GM19351 (cell line): ENCODE data around the gene ADA.

ENCODE experiments used
- ATAC-seq: cut with Tn5 transposase; IDR thresholded peaks from one replicate; pipeline ENCODE4 v1.9.1; 2021; ENCODE audit warnings: mild to moderate bottlenecking, moderate library complexity; ENCODE audit not compliant: unreplicated experiment

Gene ADA

GRCh38 chr20:44582311-44583025 lies 69.0 kb downstream of the ADA start, which contains the start of gene PKIG:
TSS of gene PKIG (plus strand) at chr20:44582579. CDS start at chr20:44614557, 31,978 bp downstream.
- ATAC-seq, result no peak

DNA sequence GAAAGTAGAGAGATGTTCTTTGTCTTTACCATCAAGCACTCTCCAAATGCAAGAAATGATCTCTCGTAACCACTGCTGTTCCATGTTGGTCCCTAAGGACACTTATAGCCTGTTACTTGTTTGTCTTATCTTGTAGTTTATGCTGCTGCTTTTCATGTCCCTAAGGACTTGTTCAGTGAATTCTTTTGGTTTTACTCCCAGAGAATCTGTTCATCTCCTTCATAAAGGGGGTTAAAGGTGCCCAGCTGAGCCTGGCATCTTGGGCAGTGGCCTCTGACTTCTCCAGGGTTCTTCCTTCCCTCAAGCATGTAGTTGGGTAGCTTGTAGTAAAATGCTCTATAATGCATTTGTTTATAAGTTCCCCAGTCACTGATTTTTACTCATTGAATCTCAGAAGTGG lies 70.0 kb downstream of the ADA start:
- no peak for ATAC-seq

- ATAC-seq, result no peak
Observed at GRCh38 chr20:44580581-44581268, 70.8 kb downstream of the ADA start.

DNA sequence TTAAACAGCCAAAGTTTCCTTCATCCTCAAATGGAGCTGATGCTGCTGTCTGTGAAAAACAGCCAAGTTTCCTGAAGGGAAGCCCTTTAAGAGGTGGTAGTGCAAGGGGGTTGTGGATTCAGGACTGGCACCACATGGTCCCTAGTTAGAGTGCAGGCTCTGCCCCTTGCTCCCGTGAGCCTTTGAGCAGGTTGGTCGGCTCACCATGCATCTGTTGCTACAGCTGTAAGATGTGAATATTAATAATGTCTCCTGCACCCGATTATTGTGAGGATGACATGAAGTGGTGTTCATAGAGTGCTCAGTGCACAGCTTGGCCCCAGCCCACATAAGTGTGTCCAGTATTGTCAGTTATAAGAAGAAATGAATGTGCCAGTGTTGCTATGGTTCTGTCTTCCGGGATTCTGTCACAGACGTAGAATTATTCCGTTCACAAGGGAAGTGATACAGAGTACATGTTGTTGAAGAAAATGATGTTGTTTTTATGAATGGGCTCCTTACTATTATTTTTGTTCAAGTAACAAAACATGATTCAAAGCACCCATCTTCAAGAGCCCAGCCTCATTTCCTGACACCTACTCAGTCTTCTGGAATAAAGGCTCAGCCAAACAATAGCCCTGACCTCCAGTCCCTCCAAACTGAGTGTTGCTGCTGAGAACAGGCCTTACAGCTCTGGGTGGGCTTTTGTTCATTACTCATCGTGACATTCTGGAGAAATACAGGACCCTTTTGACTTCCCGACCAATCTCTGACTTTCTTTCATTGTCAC lies 72.0 kb downstream of the ADA start:
- ATAC-seq, result no peak

- ATAC-seq, result no peak
Observed at GRCh38 chr20:44576297-44576696, 75.2 kb downstream of the ADA start.

DNA sequence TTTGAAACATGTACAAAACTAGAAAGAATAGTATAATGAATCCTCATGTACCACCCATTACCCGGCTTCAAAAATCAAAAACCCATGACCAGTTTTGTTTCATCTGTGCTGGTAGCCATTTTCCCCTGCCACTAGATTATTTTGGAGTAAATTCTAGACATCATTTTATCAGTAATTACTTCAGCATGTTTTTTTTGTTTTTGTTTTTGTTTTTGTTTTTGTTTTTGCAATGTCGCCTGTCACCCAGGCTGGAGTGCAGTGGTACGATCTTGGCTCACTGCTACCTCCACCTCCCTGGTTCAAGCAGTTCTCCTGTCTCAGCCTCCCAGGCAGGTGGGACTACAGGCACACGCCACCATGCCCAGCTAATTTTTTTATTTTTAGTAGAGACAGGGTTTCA lies 77.1 kb downstream of the ADA start:
- ATAC-seq, result no peak

- ATAC-seq, result no peak
Observed at GRCh38 chr20:44573501-44573869, 78.0 kb downstream of the ADA start.

DNA sequence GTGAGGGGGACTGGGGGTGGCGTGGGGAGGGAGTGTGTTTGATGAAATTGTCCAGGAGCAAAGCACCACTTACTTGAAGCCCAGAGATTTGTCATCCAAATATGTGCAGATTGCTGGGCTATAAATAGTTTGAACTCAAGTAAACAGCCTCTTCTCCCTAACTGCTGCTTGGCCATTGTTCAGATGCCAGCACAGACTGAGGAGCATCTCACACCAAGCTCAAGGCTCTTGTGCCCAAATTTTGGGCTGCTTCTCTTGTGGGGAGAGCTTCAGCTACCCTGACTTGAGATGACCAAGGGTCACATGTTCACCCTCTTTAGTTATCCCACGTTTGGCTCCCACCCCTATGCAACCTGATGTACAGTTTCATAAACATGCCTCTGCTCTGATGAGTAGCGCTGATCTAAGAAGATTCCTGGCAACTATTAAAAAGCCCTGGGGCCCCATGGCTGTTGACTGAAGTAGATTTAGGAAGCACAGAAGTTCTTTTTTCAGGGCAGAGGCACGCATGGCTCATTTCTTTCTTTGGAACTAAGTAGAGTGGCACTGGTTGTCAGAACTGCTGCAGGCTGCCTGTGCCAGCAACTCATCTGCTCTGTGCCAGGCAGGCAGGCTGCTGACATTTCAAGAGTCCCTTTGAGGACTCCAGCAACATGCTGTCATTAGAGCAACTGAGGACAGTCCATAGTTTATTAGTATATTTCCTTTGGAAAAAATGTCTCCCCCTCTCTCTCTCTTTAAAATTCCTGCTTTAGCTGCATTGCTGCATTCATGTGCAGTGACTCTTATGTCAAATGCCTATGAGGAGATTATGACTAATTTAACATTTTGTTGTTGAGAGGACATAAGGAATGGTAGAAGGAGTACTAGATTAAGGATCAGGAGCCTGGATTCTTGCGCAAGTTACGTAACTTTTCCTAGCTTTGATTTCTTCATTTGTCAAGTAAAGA lies 78.7 kb downstream of the ADA start:
- ATAC-seq, result no peak

GRCh38 chr20:44571362-44571988 lies 80.0 kb downstream of the ADA start:
- no peak for ATAC-seq

DNA sequence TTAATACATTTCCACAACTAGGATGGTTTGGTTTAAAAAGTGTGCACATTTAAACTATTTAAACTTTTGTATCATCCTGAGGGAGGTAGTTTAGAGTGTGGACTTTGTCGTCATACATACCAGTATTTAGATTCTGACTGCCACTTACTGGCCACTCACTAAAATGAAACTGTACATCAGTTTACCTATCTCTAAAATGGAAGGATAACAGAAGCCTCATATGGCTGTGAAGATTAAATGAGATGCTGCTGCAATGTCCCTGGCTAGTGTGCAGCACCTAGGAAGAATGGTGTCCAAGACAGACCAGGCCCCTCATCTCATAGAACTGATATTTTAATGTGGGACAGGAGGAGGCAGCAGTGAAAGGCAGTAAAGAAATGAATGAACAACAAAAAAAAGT lies 81.1 kb downstream of the ADA start:
- no peak for ATAC-seq
